Activated naive CD8-positive, alpha-beta T cell (primary cell): ENCODE results near the gene DEFB132.
"Not testable (repeated sequence)": the region's sequence is repeated elsewhere in the genome, so short reads cannot be mapped to it uniquely, and the experiment has no call there.

Source experiments
- H3K27ac Mint-ChIP-seq: one replicate; pipeline ENCODE4 v1.8.0; 2021; ENCODE audit warnings: mixed read lengths
- H3K27me3 Mint-ChIP-seq: one replicate; pipeline ENCODE4 v1.8.0; 2021; ENCODE audit warnings: mixed read lengths
- H3K36me3 Mint-ChIP-seq: one replicate; pipeline ENCODE4 v1.8.0; 2021; ENCODE audit warnings: mixed read lengths
- H3K4me1 Mint-ChIP-seq: one replicate; pipeline ENCODE4 v1.8.0; 2021; ENCODE audit warnings: low read depth, mixed read lengths
- H3K4me3 Mint-ChIP-seq: one replicate; pipeline ENCODE4 v1.8.0; 2021; ENCODE audit warnings: mild to moderate bottlenecking, mixed read lengths
- H3K9me3 Mint-ChIP-seq: one replicate; pipeline ENCODE4 v1.8.0; 2021; ENCODE audit warnings: low read depth, mixed read lengths

DEFB132 gene, protein sequence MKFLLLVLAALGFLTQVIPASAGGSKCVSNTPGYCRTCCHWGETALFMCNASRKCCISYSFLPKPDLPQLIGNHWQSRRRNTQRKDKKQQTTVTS

DNA sequence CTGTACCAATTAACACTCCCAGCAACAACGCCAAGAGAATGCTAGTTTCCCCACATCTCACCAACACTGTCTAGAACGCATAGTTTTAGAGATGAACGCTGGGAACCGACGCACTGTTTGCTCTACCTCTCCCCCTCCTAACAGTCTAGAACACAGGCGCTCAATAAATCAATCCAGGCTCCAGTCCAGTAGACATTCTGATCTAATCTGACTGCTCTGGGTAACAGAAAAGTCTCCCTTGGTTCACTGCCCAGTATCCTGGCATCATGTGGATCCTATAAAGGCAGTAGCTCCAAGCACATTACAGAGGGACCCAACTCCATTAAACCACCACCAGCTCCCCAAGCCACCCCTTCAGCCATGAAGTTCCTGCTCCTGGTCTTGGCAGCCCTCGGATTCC lies at the start of gene DEFB132:
Gene DEFB132, plus strand, starts transcription at position 306 of the 400 bp plus-strand sequence. Its CDS starts 55 bp downstream, at position 361.
- Mint-ChIP-seq H3K9me3 (no peaks in the 10 kb centered on the region), H3K36me3 (no peaks in the 10 kb centered on the region), H3K27ac (peak within 1 kb of the TSS; percentile 11)

DNA sequence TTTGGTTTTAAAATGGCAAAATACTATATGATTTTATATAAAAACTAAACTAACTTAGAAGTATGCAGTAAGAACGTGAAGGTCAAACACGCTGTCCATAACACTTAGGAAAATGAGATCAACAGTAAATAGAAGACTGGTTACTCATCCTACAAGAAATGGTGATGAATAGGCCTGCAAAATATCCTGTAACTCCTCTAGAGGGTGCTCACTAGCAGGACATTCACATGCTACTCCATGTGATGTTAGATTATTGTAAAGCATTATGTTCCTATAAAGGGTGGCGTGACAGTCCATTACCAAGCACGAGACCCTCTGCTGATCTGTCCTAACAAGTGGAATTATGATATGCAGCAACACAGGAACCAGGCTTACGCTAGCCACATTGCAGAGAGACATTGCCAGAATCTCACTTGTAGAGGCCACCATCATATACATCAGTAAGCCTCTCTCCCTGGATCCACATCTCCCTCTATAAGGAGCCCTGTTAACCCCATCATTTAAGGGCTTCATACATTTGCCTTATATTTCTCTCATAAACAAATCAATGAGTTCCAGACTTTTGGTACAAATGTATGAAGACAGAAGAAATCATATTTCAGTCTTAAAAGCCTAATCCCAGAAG lies 48.5 kb upstream of the DEFB132 start:
- H3K4me3 Mint-ChIP-seq = no peak overlapping the region
- no peaks in the 10 kb centered on the region for H3K4me1 Mint-ChIP-seq
- no peaks in the 10 kb centered on the region for H3K9me3 Mint-ChIP-seq
- no peaks in the 10 kb centered on the region for H3K36me3 Mint-ChIP-seq
- H3K27ac Mint-ChIP-seq = no peak overlapping the region
- H3K27me3 Mint-ChIP-seq = no peaks in the 10 kb centered on the region

More for the DNA sequence above, at the start of gene DEFB132:
- Mint-ChIP-seq H3K4me1 (peaks cover 10% of the 10 kb centered on the region), H3K27me3 (no peaks in the 10 kb centered on the region), H3K4me3 (no peak within 1 kb of the TSS)

DNA sequence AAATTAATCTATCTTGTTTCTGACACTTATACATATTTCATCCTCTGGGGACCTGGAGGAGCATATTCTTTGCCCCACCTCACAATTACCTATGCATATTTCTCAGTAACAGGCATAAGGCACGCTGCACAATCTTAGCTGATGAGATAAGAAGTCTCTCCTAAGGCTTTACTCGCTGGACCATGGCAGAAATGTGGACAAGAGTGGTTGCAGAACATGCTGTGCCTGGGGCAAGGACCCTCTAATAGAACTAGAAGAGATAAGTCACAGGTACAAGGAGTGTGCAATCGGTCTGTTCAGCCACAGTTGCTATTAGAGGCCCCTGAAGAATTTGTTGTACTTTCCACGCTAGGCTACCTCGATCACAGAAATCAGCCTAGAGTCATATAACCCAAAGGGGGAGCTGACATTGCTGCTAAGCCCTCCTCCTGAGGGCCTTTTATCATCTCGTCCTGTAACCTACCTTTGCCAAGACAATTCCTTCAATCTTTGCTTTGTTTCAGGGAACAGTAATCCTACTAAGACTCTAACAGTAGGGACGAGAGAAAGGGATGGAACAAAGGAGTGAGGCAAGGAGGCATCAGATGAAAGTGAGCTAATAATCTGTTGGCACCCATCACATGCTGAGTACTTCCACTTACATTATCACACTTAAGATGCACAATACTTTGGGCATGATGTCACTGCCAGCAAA lies 46.6 kb upstream of the DEFB132 start:
- no peak overlapping the region for H3K27ac Mint-ChIP-seq
- no peaks in the 10 kb centered on the region for H3K4me1 Mint-ChIP-seq
- H3K4me3 Mint-ChIP-seq = no peak overlapping the region
- no peaks in the 10 kb centered on the region for H3K9me3 Mint-ChIP-seq
- peaks cover 1% of the 10 kb centered on the region for H3K27me3 Mint-ChIP-seq
- no peaks in the 10 kb centered on the region for H3K36me3 Mint-ChIP-seq

DNA sequence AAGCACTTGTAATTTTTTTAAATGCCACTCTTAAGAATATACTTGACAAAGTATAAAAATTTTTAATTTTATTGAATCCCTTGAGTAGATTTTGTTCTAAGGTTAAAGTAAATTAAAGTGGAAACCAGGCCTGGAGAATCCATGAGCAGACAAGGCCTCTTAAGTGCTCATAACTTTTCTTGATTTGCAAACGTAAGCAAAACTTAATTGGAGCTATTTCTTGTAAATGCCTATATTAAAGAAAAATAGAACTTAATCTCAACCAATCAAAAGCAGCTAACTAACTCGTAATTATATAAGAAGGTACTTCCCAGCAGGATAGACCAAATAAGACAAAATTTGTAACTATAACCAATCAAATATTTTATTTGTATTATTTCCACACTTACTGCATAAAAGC lies 43.1 kb upstream of the DEFB132 start:
- Mint-ChIP-seq H3K4me3 (no peak overlapping the region), H3K27me3 (peaks cover 5% of the 10 kb centered on the region), H3K4me1 (no peaks in the 10 kb centered on the region), H3K9me3 (no peaks in the 10 kb centered on the region), H3K36me3 (peaks cover 2% of the 10 kb centered on the region), H3K27ac (no peak overlapping the region)

DNA sequence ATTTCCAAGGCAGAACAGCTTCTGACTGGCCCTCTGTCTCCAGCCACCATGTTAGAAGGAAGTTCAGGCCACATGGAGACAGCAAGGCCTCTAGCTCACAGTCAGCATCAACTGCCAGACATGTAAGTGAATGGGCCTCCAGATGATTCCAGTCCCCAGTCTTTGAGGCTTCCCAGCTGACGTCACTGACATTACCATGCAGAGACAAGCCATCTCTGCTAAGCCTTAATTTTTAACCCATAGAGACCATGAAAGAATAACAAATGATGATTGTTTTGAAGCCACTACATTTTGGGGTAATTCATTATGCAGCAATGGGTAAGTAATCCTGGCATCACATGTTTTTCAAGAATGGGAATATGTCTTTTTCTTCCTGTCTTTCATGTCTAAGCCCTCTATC lies 41.7 kb upstream of the DEFB132 start:
- Mint-ChIP-seq H3K9me3 (no peaks in the 10 kb centered on the region), H3K4me1 (no peaks in the 10 kb centered on the region), H3K36me3 (peaks cover 5% of the 10 kb centered on the region), H3K4me3 (no peak overlapping the region), H3K27me3 (peaks cover 14% of the 10 kb centered on the region), H3K27ac (no peak overlapping the region)

DNA sequence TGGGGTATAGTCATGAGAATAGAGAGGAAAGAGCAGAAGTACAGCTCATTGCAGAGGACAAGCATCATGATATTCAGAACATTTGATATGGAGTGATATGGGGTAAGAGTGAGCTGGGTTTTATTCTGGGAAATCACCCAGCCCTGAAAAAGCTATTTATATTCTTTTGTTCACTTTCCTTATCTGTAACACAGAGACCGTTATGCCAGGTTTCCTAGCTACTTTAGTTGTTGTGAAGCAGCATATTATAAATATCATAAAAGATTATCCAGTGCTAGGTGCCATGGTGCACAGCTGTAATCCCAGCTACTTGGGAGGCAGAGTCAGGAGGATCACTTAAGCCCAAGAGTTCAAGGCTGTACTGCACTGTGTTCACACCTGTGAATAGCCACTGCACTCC lies 40.3 kb upstream of the DEFB132 start:
- H3K27ac Mint-ChIP-seq = no peak overlapping the region
- no peaks in the 10 kb centered on the region for H3K4me1 Mint-ChIP-seq
- no peaks in the 10 kb centered on the region for H3K9me3 Mint-ChIP-seq
- H3K36me3 Mint-ChIP-seq = peaks cover 5% of the 10 kb centered on the region
- H3K4me3 Mint-ChIP-seq = no peak overlapping the region
- peaks cover 17% of the 10 kb centered on the region for H3K27me3 Mint-ChIP-seq

DNA sequence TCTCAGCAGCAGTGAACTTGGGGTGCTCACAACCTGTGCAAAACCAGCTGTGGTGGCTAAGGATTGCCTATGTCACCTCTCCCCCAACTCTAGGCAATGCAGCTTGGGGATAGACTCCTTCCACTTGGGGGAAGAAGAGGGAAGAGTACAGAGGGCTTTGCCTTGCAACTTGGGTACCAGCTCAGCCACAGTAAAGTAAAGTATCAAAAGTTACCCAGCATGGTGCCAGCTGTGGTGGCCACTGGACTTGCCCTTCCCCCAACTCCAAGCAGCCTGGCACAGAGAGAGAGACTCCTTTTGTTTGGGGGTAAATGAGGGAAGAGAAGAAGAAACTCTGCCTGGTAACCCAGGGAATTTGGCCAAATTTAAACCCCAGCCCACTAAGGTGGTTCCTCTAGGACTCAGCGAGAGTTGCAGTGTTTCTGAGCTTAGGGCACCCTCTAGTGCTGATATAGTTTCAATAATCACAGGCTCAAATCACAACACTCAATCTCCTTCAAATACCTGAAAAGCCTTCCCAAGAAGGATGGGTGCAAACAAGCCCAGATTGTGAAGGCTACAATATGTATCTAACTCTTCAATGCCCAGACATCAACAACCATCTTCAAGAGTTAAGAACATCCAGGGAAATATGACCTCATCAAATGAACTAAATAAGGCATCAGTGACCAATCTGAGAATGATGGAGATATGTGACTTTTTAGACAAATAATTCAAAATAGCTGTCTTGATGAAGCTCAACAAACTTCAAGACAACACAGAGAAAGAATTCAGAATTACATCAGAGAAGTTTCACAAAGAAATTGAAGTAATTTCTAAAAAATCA lies 38.0 kb upstream of the DEFB132 start:
- Mint-ChIP-seq H3K9me3 (no peaks in the 10 kb centered on the region), H3K36me3 (peaks cover 5% of the 10 kb centered on the region), H3K27ac (no peak overlapping the region), H3K4me3 (no peak overlapping the region), H3K27me3 (peaks cover 17% of the 10 kb centered on the region), H3K4me1 (no peaks in the 10 kb centered on the region)

DNA sequence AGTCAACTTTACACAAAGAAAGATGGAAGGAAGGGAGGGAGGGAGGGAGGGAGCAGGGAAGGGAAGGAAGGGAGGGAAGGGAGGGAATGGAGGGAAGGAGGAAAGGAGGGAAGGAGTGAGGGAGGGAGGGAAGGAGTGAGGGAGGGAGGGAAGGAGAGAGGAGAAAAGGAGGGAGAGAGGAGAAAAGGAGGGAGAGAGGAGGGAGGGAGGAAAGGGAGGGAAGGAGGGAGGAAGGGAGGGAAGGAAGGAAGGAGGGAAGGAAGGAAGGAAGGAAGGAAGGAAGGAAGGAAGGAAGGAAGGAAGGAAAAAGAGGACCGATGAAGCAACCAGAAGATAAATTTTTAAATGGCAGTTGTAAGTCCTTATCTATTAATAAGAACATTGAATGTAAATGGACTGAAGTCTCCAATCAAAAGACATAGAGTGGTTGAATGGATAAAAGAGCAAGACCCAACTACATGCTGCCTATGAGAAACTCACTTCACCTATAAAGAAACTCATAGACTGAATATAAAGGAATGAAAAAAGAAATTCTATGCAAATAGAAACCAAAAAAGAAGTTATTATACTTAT lies 36.2 kb upstream of the DEFB132 start:
- Mint-ChIP-seq H3K4me3 (no peak overlapping the region), H3K36me3 (peaks cover 7% of the 10 kb centered on the region), H3K27ac (no peak overlapping the region), H3K4me1 (peaks cover 6% of the 10 kb centered on the region), H3K27me3 (peaks cover 16% of the 10 kb centered on the region), H3K9me3 (peaks cover 4% of the 10 kb centered on the region)

DNA sequence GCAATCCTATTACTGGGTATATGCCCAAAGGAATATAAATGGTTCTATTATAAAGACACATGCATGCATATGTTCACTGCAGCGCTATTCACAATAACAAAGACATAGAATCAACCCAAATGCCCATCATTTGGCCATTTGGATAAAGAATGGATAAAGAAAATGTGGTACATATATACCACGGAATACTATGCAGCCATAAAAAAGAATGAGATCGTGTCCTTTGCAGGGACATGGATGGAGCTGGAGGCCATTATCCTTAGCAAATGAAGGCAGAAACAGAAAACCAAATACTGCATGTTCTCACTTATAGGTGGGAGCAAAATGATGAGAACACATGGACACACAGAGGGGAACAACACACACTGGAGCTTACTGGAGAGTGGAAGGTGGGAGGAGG lies 31.6 kb upstream of the DEFB132 start:
- peaks cover 28% of the 10 kb centered on the region for H3K4me1 Mint-ChIP-seq
- H3K9me3 Mint-ChIP-seq, H3K36me3 Mint-ChIP-seq, H3K27me3 Mint-ChIP-seq, H3K4me3 Mint-ChIP-seq: not testable (repeated sequence)
- peak overlapping the region; percentile 70 for H3K27ac Mint-ChIP-seq

DNA sequence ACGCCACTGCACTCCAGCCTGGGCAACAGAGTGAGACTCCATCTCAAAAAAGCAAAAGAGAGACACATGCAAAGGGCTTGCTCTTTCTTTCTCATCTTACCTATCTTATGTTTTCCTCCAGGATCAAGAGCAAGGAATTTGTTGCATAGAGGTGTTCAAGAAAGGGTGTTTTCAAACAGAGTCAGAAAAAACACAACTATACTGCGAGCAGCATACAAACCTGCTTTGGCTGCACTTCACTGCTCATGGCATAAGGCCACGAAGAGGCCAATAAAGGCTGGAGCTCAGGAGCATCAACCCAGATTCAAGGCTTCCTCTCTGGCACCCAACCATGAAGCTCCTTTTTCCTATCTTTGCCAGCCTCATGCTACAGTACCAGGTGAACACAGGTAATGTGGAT lies 30.6 kb upstream of the DEFB132 start, which contains the start of gene DEFB129:
Gene DEFB129, plus strand, starts transcription at position 301 of the 400 bp plus-strand sequence. Its CDS starts 31 bp downstream, at position 332.
- H3K27me3 Mint-ChIP-seq = no peaks in the 10 kb centered on the region
- H3K4me3 Mint-ChIP-seq = peak within 1 kb of the TSS; percentile 14
- H3K36me3 Mint-ChIP-seq = peaks cover 2% of the 10 kb centered on the region
- peaks cover 4% of the 10 kb centered on the region for H3K9me3 Mint-ChIP-seq
- peak within 1 kb of the TSS; percentile 70 for H3K27ac Mint-ChIP-seq
- peaks cover 28% of the 10 kb centered on the region for H3K4me1 Mint-ChIP-seq

DNA sequence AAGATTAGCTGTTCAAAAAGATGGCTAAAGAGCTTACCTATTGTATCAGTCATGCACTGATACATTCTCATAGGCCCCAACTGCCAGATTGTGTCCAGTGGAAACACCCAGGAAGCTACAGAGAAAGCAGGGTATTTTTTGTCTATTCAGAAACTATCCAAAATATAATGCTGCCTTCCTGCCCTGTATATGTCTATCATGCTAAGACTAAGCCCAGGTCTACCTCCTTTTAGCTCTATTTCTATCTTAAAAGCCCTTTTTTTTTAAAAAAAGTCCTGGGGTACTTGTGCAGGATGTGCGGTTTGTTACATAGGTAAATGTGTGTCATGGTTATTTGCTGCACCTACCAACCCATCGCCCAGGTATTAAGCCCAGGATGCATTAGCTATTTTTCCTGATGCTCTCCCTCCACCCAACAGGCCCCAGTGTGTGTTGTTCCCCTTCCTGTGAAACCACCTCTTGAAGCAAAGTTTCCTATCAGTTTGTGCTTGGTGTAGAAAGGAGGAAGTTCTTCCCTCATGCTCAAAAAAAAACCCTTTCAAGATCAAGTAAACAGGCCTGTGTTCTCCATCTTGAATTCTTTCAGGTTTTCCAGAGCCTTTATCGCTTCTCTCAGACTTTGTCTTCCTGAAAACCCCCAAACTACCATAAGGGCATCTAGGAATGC lies 30.0 kb upstream of the DEFB132 start:
- Mint-ChIP-seq H3K36me3 (peaks cover 2% of the 10 kb centered on the region), H3K4me1 (peaks cover 28% of the 10 kb centered on the region), H3K4me3 (peak overlapping the region; percentile 14), H3K27ac (peak overlapping the region; percentile 51), H3K27me3 (no peaks in the 10 kb centered on the region), H3K9me3 (peaks cover 4% of the 10 kb centered on the region)

DNA sequence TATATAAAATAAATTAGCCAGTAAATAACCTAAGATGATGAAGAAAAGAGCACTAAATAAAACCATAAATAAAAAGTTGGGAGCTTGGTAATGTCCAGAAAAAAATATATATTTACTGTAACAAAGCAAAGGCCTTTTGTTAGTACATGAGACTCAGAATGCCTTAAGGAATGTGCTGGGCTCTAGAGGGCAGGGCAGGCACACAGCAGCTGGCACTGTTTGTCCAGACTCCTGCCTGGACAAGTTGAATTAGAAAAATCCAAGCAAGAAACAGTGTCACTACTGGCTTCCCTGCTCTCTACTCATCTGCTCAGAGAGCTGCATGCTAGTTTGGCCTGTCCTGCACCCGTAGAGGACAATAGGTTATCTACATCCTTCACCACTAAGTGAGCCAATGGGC lies 21.6 kb upstream of the DEFB132 start:
- no peak overlapping the region for H3K4me3 Mint-ChIP-seq
- no peaks in the 10 kb centered on the region for H3K27me3 Mint-ChIP-seq
- no peak overlapping the region for H3K27ac Mint-ChIP-seq
- no peaks in the 10 kb centered on the region for H3K36me3 Mint-ChIP-seq
- H3K4me1 Mint-ChIP-seq = peaks cover 29% of the 10 kb centered on the region
- H3K9me3 Mint-ChIP-seq = no peaks in the 10 kb centered on the region

DNA sequence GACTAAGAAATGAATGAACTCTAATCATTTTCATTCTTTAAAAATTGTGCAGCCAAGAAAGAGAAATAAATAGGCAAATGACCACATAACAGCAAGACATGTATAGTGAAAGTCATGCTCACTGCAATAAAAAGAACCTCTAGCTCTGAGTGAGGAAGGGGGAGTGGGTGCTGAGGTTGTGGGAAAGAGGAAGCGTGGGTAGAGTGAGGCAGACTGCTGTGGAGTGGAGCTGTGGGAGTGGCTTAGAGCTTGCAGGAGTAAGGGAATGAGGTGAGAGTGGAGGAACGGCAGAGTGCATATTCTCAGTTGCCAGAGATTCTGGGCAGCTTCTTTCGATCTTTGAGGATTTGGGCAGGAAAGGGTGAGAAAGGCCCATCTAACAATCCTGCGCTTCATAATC lies 20.0 kb upstream of the DEFB132 start:
- peak overlapping the region; percentile 73 for H3K4me3 Mint-ChIP-seq
- H3K36me3 Mint-ChIP-seq = no peaks in the 10 kb centered on the region
- H3K27me3 Mint-ChIP-seq = no peaks in the 10 kb centered on the region
- H3K4me1 Mint-ChIP-seq = peaks cover 29% of the 10 kb centered on the region
- H3K27ac Mint-ChIP-seq = peak overlapping the region; percentile 89
- H3K9me3 Mint-ChIP-seq = no peaks in the 10 kb centered on the region

DNA sequence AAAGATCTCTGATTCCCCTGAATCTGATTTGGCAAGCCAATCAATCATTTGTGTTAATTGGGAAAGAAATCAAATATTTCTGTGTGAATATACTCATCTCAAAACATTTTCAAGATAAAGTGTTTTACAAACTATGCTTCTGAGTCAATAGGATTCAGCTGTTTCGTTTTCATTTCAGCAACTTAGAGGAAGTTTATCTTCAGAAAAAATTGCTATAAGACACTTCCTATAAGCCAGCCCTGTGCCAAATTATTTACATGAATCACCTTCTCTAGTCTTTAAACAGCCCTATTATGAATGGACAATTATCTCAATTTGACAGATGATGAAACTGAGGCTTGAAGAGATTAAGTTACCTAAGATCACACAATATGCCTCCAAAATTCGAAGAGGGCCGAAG lies 19.6 kb upstream of the DEFB132 start:
- Mint-ChIP-seq H3K4me3 (peak overlapping the region; percentile 73), H3K27ac (peak overlapping the region; percentile 89), H3K36me3 (no peaks in the 10 kb centered on the region), H3K4me1 (peaks cover 29% of the 10 kb centered on the region), H3K9me3 (no peaks in the 10 kb centered on the region), H3K27me3 (no peaks in the 10 kb centered on the region)
